Activated naive CD8-positive, alpha-beta T cell treated with anti-CD3 and anti-CD28 coated beads for 36 hours (primary cell): ENCODE data around the gene CAPZA1. TPM values are rescaled to one million over a fixed set of nuclear protein-coding genes. Genes with fewer than 3 reads are reported as not detected.

Source experiments
- DNase-seq: peaks from one replicate; pipeline ENCODE4 v3.0.0; 2021
- H3K27ac Mint-ChIP-seq: one replicate; pipeline ENCODE4 v1.8.0; 2022; ENCODE audit warnings: mild to moderate bottlenecking, moderate library complexity, mixed read lengths
- H3K27me3 Mint-ChIP-seq: one replicate; pipeline ENCODE4 v1.8.0; 2022; ENCODE audit warnings: mild to moderate bottlenecking, mixed read lengths
- H3K36me3 Mint-ChIP-seq: one replicate; pipeline ENCODE4 v1.8.0; 2021; ENCODE audit warnings: mild to moderate bottlenecking, mixed read lengths
- H3K4me1 Mint-ChIP-seq: one replicate; pipeline ENCODE4 v1.8.0; 2021; ENCODE audit warnings: mixed read lengths
- H3K4me3 Mint-ChIP-seq: one replicate; pipeline ENCODE4 v1.8.0; 2022; ENCODE audit warnings: mild to moderate bottlenecking, moderate library complexity, mixed read lengths
- H3K9me3 Mint-ChIP-seq: one replicate; pipeline ENCODE4 v1.8.0; 2022; ENCODE audit warnings: mixed read lengths
- total RNA-seq, 2 experiments: library from RNA; stranded (reverse); gene quantifications; one replicate each; pipeline ENCODE4 v1.2.3, GENCODE V29; 2021

The CAPZA1 gene
- total RNA-seq: 100 to 1,000 TPM; 243 to 245 TPM

- Mint-ChIP-seq H3K4me3 (peak within 1 kb of the TSS; percentile 99), H3K36me3 (peaks cover 44% of the 10 kb centered on the region), H3K27me3 (no peaks in the 10 kb centered on the region), H3K27ac (peak within 1 kb of the TSS; percentile 100), H3K9me3 (no peaks in the 10 kb centered on the region), H3K4me1 (peaks cover 38% of the 10 kb centered on the region)
- peak; percentile 93 for DNase-seq
Measured at GRCh38 chr1:112619518-112620376, at the start of gene CAPZA1. Gene CAPZA1 (plus strand): TSS chr1:112619832. CDS start chr1:112619845, 13 bp downstream.

DNA sequence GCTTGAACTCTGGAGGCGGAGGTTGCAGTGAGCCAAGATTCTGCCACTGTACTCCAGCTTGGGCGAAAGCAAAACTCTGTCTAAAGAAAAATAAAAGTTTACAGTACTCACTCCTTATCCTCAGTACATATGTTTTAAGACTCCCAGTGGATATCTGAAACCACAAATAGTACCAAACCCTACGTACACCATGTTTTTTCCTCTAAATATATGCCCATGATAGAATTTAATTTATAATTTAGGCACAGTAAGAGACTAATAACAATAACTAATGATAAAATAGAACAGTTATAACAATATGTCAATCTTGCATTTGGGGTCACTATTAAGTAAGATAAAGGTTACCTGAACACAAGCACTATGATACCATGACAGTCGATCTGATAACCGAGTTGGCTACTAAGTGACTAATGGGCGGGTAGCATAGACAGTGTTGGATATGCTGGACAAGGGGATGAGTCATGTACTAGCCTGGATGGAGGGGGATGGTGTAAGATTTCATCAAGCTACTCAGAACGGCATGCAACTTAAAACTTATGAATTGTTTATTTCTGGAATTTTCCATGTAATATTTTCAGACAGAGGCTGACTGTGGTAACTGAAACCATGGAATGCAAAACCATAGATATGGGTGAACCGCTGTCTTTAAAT is 44.4 kb upstream of the CAPZA1 start:
- Mint-ChIP-seq H3K9me3 (no peaks in the 10 kb centered on the region), H3K36me3 (peaks cover 16% of the 10 kb centered on the region), H3K27ac (no peak overlapping the region), H3K27me3 (no peaks in the 10 kb centered on the region), H3K4me1 (no peaks in the 10 kb centered on the region), H3K4me3 (no peak overlapping the region)
- no peak for DNase-seq

GRCh38 chr1:112576240-112576639 is 43.4 kb upstream of the CAPZA1 start:
- Mint-ChIP-seq H3K36me3 (peaks cover 18% of the 10 kb centered on the region), H3K4me3 (no peak overlapping the region), H3K27me3 (no peaks in the 10 kb centered on the region), H3K27ac (no peak overlapping the region), H3K4me1 (no peaks in the 10 kb centered on the region), H3K9me3 (no peaks in the 10 kb centered on the region)
- no peak for DNase-seq

DNA sequence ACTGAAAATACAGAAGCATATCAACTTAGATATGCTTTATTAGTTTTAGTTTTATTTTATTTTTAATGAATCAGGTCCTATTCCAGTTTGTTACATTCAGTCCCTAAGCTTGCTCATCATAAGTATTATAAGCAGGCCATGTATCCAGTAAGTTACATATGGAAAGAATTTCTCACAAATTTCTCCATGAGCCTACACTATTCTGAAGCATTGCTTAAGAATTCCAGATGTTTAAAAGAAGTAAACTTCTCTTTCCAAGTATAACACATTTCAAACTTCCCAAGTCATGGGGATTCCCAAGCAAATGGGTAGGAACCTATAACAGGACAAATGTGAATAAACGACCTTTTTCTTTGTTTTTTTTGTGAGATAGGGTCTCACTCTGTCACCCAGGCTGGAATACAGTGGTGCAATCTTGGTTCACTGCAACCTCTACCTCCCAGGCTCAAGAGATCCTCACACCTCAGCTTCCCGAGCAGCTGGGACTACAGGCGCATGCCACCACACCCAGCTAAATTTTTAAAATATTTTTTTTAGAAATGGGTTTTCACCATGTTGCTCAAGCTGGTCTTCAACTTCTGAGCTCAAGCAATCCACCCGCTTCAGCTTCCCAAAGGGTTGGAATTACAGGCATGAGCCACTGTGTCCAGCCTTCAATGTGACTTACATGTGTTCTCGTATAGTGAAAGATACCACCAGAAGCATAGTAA is 39.7 kb upstream of the CAPZA1 start:
- Mint-ChIP-seq H3K4me1 (no peaks in the 10 kb centered on the region), H3K27ac (no peak overlapping the region), H3K4me3 (no peak overlapping the region), H3K9me3 (no peaks in the 10 kb centered on the region), H3K36me3 (peaks cover 16% of the 10 kb centered on the region), H3K27me3 (no peaks in the 10 kb centered on the region)
- DNase-seq: no peak

DNA sequence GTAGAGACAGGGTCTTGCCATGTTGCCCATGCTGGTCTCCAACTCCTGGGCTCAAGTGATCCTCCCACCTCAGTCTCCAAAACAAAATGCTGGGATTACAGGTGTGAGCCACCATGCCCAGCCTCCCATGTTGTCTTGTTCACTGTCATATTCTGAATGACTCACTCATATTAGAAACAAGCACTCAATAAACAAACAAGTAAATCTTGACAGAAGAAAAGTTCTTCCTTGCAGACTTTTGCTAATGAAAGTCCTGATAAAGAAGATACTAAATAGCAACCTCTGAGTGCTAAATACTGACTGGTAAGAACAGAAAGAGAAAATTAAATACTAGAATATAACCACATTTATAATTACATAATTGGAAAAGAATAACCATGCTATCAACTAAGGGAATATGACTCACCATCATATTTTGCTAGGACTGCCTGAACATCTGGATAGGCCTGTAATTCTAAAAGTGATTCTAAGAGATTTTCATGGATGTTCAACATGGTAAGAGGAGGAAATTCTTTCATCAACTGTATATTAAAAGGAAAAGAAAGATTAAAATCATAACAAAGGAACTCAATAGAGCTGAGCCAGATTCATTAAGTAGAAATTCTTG is 37.9 kb upstream of the CAPZA1 start:
- Mint-ChIP-seq H3K27ac (no peak overlapping the region), H3K4me3 (no peak overlapping the region), H3K27me3 (no peaks in the 10 kb centered on the region), H3K36me3 (peaks cover 6% of the 10 kb centered on the region), H3K4me1 (no peaks in the 10 kb centered on the region), H3K9me3 (no peaks in the 10 kb centered on the region)
- DNase-seq: no peak

DNA sequence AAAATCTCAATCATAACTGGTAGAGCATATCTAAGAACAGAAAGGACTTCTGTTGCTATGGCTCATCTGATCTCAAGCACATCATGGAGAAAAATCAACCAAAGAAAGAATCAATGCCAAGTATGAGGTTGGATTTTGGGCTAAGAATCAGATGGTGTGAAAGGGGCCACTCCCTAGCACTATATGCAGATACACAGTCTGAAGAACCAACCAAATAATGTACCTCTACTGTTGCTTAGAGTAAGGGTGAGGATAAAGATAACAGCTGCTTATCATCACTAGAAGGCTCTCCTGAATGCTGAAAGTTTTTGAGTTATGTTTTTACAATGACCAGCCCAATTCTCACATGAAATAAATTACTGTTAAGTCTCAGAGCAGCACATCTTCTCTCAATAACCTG is 36.3 kb upstream of the CAPZA1 start:
- H3K4me1 Mint-ChIP-seq: no peaks in the 10 kb centered on the region
- H3K36me3 Mint-ChIP-seq: peaks cover 17% of the 10 kb centered on the region
- DNase-seq: no peak
- H3K9me3 Mint-ChIP-seq: no peaks in the 10 kb centered on the region
- no peaks in the 10 kb centered on the region for H3K27me3 Mint-ChIP-seq
- H3K4me3 Mint-ChIP-seq: no peak overlapping the region
- no peak overlapping the region for H3K27ac Mint-ChIP-seq

DNA sequence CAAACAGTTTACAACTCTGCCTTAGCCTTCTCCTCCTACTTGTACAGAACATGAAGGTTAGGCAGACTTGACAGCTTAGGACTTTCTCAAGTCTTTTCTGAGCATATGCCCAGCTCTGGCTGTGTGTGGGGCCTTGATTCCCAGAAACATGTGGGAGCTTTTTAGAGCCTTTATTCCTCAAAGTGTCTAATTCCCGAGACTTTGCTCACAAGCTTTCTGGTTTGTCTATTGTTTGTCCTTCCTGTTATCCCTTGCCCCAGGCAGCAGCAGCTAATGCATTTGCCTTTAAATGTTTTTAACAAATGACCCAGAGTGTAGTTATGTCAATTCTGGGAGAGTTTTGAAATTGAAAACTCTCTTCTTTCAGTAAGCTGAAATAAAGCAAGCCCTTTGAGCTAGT is 29.9 kb upstream of the CAPZA1 start:
- no peak for DNase-seq
- H3K27me3 Mint-ChIP-seq: no peaks in the 10 kb centered on the region
- peaks cover 4% of the 10 kb centered on the region for H3K9me3 Mint-ChIP-seq
- H3K4me3 Mint-ChIP-seq: no peak overlapping the region
- no peaks in the 10 kb centered on the region for H3K4me1 Mint-ChIP-seq
- H3K36me3 Mint-ChIP-seq: peaks cover 36% of the 10 kb centered on the region
- H3K27ac Mint-ChIP-seq: no peak overlapping the region

DNA sequence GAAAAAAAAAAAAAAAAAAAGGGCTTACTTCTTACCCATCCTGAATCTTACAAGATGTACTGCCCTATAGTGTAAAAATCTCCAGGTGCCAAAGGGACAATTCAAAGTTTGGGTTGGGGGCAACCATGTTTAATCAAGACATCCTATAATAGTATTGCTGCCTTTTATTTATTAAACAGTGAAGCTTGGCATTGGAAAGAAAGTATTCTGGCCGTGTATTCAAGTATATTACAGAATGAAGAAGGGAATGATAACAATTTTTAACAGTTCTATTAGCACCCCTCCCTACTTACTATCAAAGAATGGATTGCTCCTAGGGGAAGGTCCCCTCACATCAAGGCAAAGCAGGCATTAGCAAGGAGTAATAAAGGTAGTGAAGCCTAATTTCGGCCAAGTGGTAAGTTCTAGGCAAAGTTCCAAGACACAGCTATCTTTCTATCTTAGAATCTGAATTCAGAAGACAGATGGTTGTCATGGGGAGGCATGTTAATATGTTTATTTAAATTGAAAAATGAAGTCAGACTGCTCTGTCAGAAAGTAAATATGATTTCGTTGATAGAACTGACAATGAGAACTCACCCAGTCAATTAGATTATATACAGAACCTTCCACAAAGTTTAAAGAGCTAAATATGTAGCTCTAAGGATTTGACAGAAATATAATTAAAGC is 25.3 kb upstream of the CAPZA1 start:
- DNase-seq: no peak
- Mint-ChIP-seq H3K4me1 (no peaks in the 10 kb centered on the region), H3K36me3 (peaks cover 19% of the 10 kb centered on the region), H3K27ac (no peak overlapping the region), H3K4me3 (no peak overlapping the region), H3K27me3 (no peaks in the 10 kb centered on the region), H3K9me3 (peaks cover 4% of the 10 kb centered on the region)

- DNase-seq: no peak
- H3K4me3 Mint-ChIP-seq: no peak overlapping the region
- H3K9me3 Mint-ChIP-seq: no peaks in the 10 kb centered on the region
- no peaks in the 10 kb centered on the region for H3K4me1 Mint-ChIP-seq
- no peak overlapping the region for H3K27ac Mint-ChIP-seq
- peaks cover 4% of the 10 kb centered on the region for H3K36me3 Mint-ChIP-seq
- no peaks in the 10 kb centered on the region for H3K27me3 Mint-ChIP-seq
Measured at GRCh38 chr1:112599477-112599876, 20.2 kb upstream of the CAPZA1 start.

GRCh38 chr1:112603012-112603411 is 16.6 kb upstream of the CAPZA1 start:
- Mint-ChIP-seq H3K4me1 (no peaks in the 10 kb centered on the region), H3K27ac (no peak overlapping the region), H3K9me3 (no peaks in the 10 kb centered on the region), H3K4me3 (no peak overlapping the region), H3K36me3 (peaks cover 10% of the 10 kb centered on the region), H3K27me3 (no peaks in the 10 kb centered on the region)
- no peak for DNase-seq

DNA sequence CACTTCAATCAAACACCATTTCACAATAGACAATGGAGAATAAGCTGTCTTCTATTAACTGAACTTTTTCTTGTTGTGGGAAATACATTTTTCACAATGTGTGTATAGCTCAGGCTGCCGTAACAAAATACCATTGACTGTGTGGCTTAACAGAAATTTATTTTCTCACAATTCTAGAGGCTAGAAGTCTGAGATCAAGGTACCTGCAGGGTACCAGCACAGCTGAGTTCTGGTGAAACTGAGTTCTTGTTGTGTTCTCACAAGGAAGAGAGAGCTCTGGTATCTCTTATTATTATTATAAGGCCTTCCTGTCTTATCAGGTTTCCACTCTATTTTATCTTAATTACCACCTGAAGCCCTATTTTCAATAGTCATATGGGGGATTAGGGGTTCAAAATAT is 16.1 kb upstream of the CAPZA1 start:
- Mint-ChIP-seq H3K27me3 (no peaks in the 10 kb centered on the region), H3K27ac (no peak overlapping the region), H3K36me3 (peaks cover 12% of the 10 kb centered on the region), H3K9me3 (no peaks in the 10 kb centered on the region), H3K4me3 (no peak overlapping the region), H3K4me1 (no peaks in the 10 kb centered on the region)
- DNase-seq: no peak

GRCh38 chr1:112605633-112606327 is 13.9 kb upstream of the CAPZA1 start:
- peak overlapping the region; percentile 13 for H3K27ac Mint-ChIP-seq
- H3K27me3 Mint-ChIP-seq: no peaks in the 10 kb centered on the region

GRCh38 chr1:112614460-112615065 is 5.1 kb upstream of the CAPZA1 start:
- Mint-ChIP-seq H3K27me3 (no peaks in the 10 kb centered on the region), H3K4me3 (no peak overlapping the region), H3K27ac (no peak overlapping the region), H3K9me3 (no peaks in the 10 kb centered on the region), H3K4me1 (peaks cover 7% of the 10 kb centered on the region), H3K36me3 (peaks cover 22% of the 10 kb centered on the region)
- DNase-seq: no peak

More at GRCh38 chr1:112605633-112606327, 13.9 kb upstream of the CAPZA1 start:
- DNase-seq: no peak
- Mint-ChIP-seq H3K4me1 (no peaks in the 10 kb centered on the region), H3K36me3 (peaks cover 17% of the 10 kb centered on the region), H3K4me3 (no peak overlapping the region), H3K9me3 (no peaks in the 10 kb centered on the region)
